ENCODE data around the gene MSL3.

MSL3 gene

GRCh38 chrX:11725631-11726442, 32.2 kb upstream of the MSL3 start:
- Histone ChIP-seq H4K20me1 (ENCODE audit: insufficient read depth, low read length) (no peaks in the 10 kb centered on the region), H3K9me3 (ENCODE audit: insufficient read depth, low read length) (no peaks in the 10 kb centered on the region), H3K4me1 (ENCODE audit: low read length) (peaks cover 34% of the 10 kb centered on the region), H3K79me2 (ENCODE audit: low read length) (no peaks in the 10 kb centered on the region), H3K27me3 (ENCODE audit: low read depth, low read length) (no peaks in the 10 kb centered on the region), H3K9ac (ENCODE audit: low read length) (no peak overlapping the region), H3K27ac (ENCODE audit: low read length) (no peak overlapping the region), H3K4me3 (ENCODE audit: low read length) (no peak overlapping the region), H2AFZ (ENCODE audit: low read depth, low read length) (no peak overlapping the region), H3K4me2 (ENCODE audit: low read length) (no peak overlapping the region), H3K36me3 (replicated peaks; ENCODE audit: low read depth, low read length) (no peaks in the 10 kb centered on the region)
- no peak for TF ChIP-seq EZH2phosphoT487 (IDR thresholded peaks at IDR 0.05; ENCODE audit: low read depth)

DNA sequence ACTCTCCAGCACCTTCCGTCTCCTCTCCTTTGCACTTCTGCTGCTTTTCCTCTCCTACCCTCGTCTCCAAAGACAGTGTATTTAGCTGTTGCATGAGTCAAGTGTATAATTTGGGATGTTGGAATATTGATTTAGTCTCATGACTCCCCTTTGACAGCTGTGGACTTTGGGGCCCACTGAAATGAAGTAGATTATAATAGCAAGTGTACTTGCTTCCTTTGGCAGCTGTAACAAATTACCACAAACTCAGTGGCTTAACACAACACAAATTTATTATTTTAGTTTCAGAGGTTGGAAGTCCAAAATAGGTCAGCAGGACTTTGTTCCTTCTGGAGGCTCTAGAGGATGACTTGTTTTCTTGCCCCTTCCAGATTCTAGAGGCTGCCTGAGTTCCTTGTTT, 29.5 kb upstream of the MSL3 start:
- no peaks in the 10 kb centered on the region for H4K20me1 ChIP-seq (ENCODE audit: insufficient read depth, low read length)
- TF ChIP-seq CTCF (IDR thresholded peaks at IDR 0.05; ENCODE audit: low read depth, low read length) (no peak), EZH2phosphoT487 (IDR thresholded peaks at IDR 0.05; ENCODE audit: low read depth) (no peak)
- H3K27ac ChIP-seq (ENCODE audit: low read length), result no peak overlapping the region
- no peaks in the 10 kb centered on the region for H3K36me3 ChIP-seq (replicated peaks; ENCODE audit: low read depth, low read length)
- no peaks in the 10 kb centered on the region for H3K9me3 ChIP-seq (ENCODE audit: insufficient read depth, low read length)
- H2AFZ ChIP-seq (ENCODE audit: low read depth, low read length), result no peak overlapping the region
- H3K4me3 ChIP-seq (ENCODE audit: low read length), result no peak overlapping the region
- no peaks in the 10 kb centered on the region for H3K79me2 ChIP-seq (ENCODE audit: low read length)
- H3K4me2 ChIP-seq (ENCODE audit: low read length), result no peak overlapping the region
- H3K27me3 ChIP-seq (ENCODE audit: low read depth, low read length), result no peaks in the 10 kb centered on the region
- no peak overlapping the region for H3K9ac ChIP-seq (ENCODE audit: low read length)
- H3K4me1 ChIP-seq (ENCODE audit: low read length), result peaks cover 47% of the 10 kb centered on the region

DNA sequence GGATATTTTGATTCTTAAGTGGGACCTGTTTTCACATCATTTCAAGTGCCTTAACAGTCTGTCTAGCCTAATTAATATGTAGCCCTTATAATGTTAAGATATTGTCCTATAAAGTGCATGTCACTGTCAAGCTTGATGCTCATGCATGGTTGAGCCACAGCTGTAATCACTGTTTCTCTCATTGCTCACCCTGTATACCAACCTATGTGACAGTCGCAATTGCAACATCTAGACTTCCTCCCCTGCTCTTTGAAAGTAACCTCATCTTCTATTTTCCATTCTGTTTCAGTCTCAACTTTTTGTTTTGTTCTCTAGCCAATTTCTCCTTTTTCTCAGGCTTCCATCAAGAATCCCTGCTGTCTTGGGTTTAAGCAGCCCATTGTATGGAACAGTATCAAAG, 24.4 kb upstream of the MSL3 start:
- H3K4me1 ChIP-seq (ENCODE audit: low read length), result peaks cover 82% of the 10 kb centered on the region
- H2AFZ ChIP-seq (ENCODE audit: low read depth, low read length), result no peak overlapping the region
- TF ChIP-seq CTCF (IDR thresholded peaks at IDR 0.05; ENCODE audit: low read depth, low read length) (no peak), EZH2phosphoT487 (IDR thresholded peaks at IDR 0.05; ENCODE audit: low read depth) (no peak)
- peak overlapping the region; percentile 69 for H3K9ac ChIP-seq (ENCODE audit: low read length)
- H3K4me3 ChIP-seq (ENCODE audit: low read length), result peak overlapping the region; percentile 36
- H3K9me3 ChIP-seq (ENCODE audit: insufficient read depth, low read length), result no peaks in the 10 kb centered on the region
- peak overlapping the region; percentile 98 for H3K27ac ChIP-seq (ENCODE audit: low read length)
- H3K36me3 ChIP-seq (replicated peaks; ENCODE audit: low read depth, low read length), result peaks cover 7% of the 10 kb centered on the region
- no peaks in the 10 kb centered on the region for H3K27me3 ChIP-seq (ENCODE audit: low read depth, low read length)
- H3K79me2 ChIP-seq (ENCODE audit: low read length), result no peaks in the 10 kb centered on the region
- H4K20me1 ChIP-seq (ENCODE audit: insufficient read depth, low read length), result no peaks in the 10 kb centered on the region
- H3K4me2 ChIP-seq (ENCODE audit: low read length), result peak overlapping the region; percentile 73

GRCh38 chrX:11739776-11740175, 18.3 kb upstream of the MSL3 start:
- Histone ChIP-seq H3K36me3 (replicated peaks; ENCODE audit: low read depth, low read length) (peaks cover 7% of the 10 kb centered on the region), H3K9me3 (ENCODE audit: insufficient read depth, low read length) (no peaks in the 10 kb centered on the region), H3K4me1 (ENCODE audit: low read length) (peaks cover 95% of the 10 kb centered on the region), H3K9ac (ENCODE audit: low read length) (peak overlapping the region; percentile 87), H3K79me2 (ENCODE audit: low read length) (no peaks in the 10 kb centered on the region), H2AFZ (ENCODE audit: low read depth, low read length) (no peak overlapping the region), H4K20me1 (ENCODE audit: insufficient read depth, low read length) (no peaks in the 10 kb centered on the region), H3K27ac (ENCODE audit: low read length) (peak overlapping the region; percentile 98), H3K4me3 (ENCODE audit: low read length) (peak overlapping the region; percentile 49), H3K4me2 (ENCODE audit: low read length) (peak overlapping the region; percentile 74), H3K27me3 (ENCODE audit: low read depth, low read length) (no peaks in the 10 kb centered on the region)
- TF ChIP-seq EZH2phosphoT487 (IDR thresholded peaks at IDR 0.05; ENCODE audit: low read depth) (no peak), CTCF (IDR thresholded peaks at IDR 0.05; ENCODE audit: low read depth, low read length) (no peak)

All from OCI-LY3 (cell line).